NCI-H187 treated with DMSO at 0.1 percent for 48 hours (cell line): ENCODE measurements around the gene TMEM108.

Source experiments
- DNase-seq: peaks from one replicate; lab custom pipeline; 2025; lab: John Stamatoyannopoulos, UW

The TMEM108 gene

GRCh38 chr3:133387341-133387740 lies 349.1 kb downstream of the TMEM108 start:
- no peak for DNase-seq

- no peak for DNase-seq
Measured at GRCh38 chr3:133388696-133389395, 350.7 kb downstream of the TMEM108 start.

- DNase-seq: no peak
Measured at GRCh38 chr3:133390715-133391114, 352.5 kb downstream of the TMEM108 start.

GRCh38 chr3:133393204-133393603 lies 355.0 kb downstream of the TMEM108 start:
- DNase-seq: no peak

DNA sequence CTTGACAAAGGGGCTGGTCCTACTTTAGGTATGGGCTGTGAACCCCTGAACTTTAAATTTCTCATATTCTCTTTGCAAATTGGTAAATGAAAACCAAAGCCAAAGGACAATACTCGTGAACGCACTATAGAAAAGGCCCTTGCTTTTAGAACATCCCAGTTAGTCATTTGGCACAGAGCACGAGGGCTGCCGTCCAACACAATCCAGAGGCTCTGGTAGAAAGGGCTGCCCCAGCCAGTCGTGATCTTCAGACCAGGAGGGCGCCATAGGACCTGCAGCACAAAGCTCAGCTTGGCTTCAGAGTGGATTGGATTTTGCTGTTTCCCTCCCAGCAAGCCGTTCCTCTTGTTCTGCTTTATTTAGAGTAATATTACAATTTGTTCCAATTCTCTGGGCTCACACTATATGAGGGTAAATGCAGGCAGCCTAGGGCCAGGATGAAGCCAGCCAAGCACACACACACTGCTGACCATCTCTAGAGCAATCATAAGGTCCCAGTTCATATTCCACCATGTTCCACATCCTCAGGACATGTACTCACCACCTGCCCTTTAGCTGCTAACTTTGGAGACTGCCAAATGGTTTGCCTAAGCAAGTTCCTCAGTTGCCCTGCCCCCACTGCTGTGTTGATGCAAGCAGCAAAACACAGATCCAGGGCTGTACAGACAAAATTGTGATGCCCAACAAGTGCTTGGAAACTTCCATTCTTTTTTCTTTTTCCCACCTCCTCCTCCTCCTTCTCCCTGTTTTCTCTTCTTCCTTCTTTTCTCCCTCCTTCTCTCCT lies 355.7 kb downstream of the TMEM108 start:
- no peak for DNase-seq

DNA sequence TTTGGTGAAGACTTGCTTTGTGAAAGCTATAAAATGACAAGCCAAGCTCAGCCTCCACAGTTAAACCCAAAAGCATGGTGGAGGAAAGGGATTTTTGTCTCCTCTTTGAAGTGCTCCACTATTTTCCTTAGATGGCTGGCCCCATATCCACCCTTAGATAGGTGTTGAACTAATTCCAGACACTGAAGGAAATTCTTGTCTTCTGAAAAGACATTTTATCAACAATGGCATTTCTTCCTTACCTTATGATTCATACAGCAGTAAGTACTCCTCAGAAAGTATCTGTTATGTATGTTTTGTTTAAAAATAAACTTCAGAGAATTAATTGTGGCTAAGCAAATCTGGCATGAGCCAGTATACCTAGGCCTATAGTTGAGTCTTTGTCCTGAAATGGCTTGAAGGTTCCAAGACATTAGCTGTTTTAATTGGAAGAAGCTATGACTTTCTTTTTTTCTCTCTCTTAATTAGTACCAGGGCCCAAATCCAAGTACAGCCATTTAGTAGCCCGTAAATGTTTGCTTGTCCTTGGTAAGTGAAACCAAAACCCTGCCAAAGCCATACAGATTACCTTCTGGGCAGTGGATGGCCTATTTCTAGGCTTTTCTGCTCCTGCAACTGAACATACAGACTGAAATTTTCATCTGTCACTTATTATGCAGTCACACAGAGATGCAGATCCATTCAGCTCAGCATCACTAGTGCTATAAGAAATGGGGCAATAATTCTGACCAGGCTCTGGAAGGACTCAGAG lies 356.5 kb downstream of the TMEM108 start:
- DNase-seq: no peak

- no peak for DNase-seq
Measured at GRCh38 chr3:133396906-133397305, 358.7 kb downstream of the TMEM108 start.

DNA sequence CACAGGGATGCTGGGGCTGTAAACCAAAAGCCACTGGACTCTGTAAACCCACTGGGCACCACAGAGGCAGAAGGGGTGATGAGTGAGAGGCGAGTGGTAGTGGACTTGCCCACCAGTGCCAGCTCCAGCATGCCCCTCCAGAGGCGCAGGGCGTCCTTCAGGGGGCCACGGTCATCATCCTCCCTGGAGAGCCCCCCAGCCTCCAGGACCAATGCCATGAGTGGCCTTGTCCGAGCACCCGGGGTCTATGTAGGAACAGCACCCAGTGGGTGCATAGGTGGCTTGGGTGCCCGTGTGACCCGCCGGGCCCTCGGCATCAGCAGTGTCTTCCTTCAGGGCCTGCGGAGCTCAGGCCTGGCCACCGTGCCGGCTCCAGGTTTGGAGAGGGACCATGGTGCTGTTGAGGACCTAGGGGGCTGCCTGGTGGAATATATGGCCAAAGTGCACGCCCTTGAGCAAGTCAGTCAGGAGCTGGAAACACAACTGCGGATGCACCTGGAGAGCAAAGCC lies 361.9 kb downstream of the TMEM108 start, which contains the start of gene BFSP2:
BFSP2 (plus strand) TSS at position 51 of the 510 bp plus-strand sequence; CDS start at position 79, 28 bp downstream.
- no peak for DNase-seq

DNA sequence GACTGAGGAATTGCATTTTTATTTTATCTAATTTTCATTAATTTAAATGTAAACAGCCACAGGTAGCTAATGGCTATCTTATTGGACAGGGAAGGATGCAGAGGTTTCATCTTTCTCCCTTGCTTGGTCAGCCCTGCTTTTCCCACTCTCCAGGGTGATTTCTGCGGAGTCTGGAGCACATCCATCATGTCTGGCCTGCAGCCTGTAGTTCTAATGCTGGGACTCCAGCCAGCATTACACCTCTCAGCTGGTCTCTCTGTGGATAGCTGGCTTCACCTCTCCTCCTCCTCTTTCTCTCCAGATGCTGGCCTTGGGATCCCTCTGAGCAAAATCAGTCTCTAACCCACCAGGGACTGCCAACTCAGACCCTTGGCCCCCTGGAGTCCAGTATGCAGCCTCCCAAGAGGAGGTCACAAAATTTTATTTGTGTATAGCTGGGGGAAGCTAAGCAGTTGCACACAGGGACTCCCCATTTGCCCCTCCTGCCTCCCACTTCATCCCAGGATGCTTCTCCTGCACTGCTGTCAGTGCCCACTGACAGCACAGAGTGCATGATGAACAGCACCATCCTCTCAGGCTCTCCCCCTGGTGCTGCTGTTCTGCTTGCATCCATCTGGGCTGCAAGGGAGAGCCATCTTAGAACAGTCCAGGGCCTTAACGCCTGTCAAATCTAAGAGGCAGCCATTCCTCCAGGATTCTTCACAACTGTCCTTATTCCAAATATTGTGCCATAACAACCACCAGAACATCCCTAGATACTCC lies 363.4 kb downstream of the TMEM108 start:
- no peak for DNase-seq

GRCh38 chr3:133404920-133405319 lies 366.7 kb downstream of the TMEM108 start:
- DNase-seq: no peak

DNA sequence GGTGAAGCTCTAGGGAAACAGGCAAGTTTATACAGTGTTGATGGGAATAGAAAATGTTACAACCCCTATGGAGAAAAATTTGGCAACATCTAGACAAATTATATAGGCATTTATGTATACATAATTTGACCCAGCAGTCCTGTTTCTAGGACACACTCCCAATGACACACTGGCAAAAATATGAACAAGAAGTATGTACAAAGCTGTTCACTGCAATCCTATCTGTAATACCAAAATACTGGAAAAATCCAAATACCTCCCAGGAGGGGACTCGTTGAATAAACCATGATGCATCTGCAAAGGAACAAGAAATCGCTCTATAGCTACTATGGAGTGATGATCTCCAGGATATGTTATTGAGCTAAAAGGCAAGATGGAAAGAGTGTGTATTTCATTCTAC lies 370.2 kb downstream of the TMEM108 start:
- no peak for DNase-seq

- no peak for DNase-seq
Measured at GRCh38 chr3:133408961-133409360, 370.8 kb downstream of the TMEM108 start.

DNA sequence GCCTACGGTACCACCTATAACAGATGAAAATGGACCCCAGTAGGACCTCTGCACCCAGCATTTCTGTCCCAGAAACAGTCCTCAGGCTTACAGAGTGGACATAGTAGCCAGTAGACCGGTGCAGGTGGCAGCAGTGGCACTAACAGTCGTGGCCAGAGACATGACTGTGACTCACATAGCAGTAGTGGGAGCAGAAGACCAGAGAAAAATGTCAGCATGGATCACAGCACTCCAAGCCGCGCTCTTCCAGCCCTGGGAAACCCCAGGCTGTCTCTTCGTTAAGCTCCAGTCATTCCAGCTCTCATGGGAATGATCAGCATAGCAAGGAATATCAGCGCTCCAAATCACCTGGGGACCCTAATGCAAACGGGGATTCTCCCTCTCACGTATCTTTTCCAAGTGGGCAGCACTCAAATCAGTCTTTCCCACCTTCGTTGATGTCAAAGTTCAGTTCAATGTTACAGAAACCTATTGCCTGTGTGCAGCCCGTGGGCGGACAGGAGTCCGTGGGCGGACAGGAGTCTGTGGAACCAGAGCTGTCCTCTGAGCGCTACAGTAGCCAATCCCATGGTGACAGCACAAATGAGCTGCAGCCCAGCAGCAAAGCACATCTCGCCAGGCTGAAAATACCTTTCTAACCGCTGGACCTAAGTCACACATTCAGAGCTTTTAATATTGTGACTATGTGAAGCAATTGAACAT lies 372.2 kb downstream of the TMEM108 start:
- no peak for DNase-seq

GRCh38 chr3:133412183-133413132 lies 374.3 kb downstream of the TMEM108 start:
- DNase-seq: no peak

DNA sequence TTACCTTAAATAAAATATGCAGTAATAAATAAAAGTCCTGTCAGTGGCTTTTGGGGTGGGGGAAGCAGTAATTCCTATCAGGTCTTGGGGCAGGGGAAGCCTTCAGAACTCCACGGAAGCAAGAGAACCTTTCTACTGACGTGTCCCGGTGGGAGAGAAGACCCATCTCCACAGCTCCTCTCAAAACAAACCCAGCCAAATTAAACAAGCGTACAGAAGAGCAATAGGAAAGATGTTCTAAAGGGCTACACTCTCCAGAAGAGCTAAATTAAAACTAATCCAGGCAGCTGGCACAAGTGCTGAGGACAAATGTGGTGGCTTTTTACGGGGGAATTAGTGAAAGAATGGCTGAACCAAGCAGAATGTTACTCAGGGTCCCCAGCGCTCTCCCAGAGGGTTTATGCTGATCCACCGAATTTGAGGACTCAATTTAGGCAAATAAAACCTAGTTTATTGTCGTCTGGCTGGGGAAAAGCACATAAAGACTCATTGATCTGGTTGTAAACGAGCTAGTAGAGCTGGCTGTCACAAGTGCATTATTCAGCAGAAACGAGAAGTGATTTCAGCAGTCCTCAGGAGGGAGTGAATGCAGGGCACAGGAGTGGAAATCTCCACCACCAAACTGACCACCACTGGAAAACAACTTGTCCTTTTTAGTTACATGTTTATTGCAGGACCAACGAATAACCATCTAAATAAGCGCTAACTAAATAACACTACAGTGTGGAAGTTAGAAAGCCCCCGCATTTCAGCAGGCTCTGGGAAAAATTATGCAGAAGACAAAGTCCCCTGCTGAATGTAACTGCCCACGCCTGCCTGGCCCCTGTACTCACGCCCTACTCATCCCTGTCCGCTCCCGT lies 375.2 kb downstream of the TMEM108 start:
- no peak for DNase-seq

DNA sequence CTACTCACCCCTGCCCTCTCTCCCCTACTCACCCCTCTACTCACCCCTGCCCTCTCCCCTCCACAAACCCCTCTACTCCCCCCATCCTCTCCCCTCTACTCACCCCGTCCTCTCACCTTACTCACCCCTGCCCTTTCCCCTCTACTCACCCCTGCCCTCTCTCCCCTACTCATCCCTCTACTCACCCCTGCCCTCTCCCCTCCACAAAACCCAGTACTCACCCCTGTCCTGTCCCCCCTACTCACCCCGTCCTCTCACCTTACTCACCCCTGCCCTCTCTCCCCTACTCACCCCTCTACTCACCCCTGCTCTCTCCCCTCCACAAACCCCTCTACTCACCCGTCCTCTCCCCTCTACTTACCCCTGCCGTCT lies 375.8 kb downstream of the TMEM108 start:
- DNase-seq: no peak

- no peak for DNase-seq
Measured at GRCh38 chr3:133418361-133418760, 380.2 kb downstream of the TMEM108 start.

GRCh38 chr3:133419151-133419909 lies 381.1 kb downstream of the TMEM108 start:
- no peak for DNase-seq
